Measurements from ENCODE around the gene OMP.

OMP gene, protein sequence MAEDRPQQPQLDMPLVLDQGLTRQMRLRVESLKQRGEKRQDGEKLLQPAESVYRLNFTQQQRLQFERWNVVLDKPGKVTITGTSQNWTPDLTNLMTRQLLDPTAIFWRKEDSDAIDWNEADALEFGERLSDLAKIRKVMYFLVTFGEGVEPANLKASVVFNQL

DNA sequence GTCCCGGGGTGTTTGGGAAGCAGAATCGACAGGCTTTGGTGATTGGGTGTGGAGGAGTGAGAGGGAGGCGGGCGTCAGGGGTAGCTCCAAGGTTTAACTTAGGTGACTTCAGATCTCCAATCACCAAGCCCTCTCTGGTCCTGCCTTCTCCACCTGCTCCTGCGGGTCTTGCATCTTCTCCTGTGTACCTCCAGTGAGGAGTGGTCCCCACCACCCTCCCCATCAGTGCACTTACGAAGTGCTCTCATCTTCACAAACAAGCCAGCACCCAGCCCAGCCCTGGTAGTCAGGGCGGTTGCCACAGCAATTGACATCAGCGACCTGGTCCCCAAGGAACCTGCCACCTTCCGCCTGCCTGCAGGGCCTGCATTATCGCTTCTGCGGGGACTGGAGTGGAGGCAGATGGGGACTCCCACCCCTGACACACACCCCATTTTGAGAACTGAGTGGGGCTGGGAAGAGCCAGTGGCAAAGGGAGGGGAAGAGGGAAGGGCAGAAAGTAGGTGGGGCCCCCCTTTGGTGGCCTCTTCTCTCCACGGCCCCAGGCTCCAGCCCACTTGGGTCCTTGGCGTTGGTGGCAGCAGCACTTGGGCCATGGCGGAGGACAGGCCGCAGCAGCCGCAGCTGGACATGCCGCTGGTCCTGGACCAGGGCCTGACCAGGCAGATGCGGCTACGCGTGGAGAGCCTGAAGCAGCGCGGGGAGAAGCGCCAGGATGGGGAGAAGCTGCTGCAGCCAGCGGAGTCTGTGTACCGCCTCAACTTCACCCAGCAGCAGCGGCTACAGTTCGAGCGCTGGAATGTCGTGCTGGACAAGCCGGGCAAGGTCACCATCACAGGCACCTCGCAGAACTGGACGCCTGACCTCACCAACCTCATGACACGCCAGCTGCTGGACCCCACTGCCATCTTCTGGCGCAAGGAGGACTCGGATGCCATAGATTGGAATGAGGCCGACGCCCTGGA is at the start of gene OMP:
OMP (plus strand) TSS at position 595 of the 965 bp plus-strand sequence; CDS start at position 595, 0 bp downstream.
- no peak for DNase-seq (ENCODE audit: low read depth, low spot score)
- Histone ChIP-seq H3K27ac (no peak within 1 kb of the TSS), H3K4me3 (no peak within 1 kb of the TSS), H3K9ac (ENCODE audit: insufficient read length) (no peak within 1 kb of the TSS), H3K9me3 (ENCODE audit: low read depth, low read length) (no peaks in the 10 kb centered on the region), H3K36me3 (ENCODE audit: insufficient read depth, low read length) (no peaks in the 10 kb centered on the region)
- no peak for TF ChIP-seq FOXP2 (optimal IDR thresholded peaks at IDR 0.05; ENCODE audit: control extremely low read depth, extremely low read length, insufficient read depth)
- TF ChIP-seq POLR2AphosphoS5 (IDR thresholded peaks at IDR 0.05; ENCODE audit: borderline replicate concordance, low read depth, low read length), result no peak
- no peak for TF ChIP-seq EZH2 (IDR thresholded peaks at IDR 0.05)

DNA sequence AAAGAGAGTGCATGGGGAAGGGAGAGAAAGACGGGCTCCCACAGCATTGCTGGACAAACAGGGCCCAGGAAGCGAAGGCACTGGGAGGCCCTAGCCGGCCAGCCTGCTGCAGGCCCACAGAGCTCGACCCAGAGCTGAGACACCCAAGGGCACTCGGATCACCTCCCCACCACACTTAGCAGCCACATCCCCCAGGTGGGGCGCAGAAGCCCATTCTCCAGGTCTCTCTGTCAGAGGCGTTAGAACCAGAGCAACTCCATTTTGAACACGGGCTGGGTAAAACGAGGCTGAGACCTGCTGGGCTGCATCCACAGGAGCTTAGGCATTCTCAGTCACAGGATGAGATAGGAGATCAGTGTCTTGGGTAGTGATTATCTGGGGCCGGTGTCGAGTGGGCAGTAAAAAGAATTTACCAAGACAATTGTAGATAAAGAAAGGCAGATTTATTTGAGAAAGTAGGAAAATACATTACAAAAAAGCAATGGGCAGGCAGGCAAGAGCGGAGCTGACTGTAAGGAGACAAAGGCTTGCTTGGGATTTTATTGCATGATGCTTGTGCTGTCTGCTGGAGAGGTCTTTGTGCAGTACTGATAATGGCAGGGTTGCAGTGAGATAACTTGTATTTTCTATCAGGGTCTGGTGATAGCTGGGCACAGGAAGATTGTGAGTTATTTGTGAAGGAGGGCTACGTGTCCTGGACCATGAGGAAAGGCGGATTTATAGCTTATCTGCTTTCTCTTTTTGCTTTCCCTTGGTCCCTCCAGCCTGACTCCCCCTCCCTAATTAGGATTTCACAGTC is 49.2 kb upstream of the OMP start:
- DNase-seq (ENCODE audit: low read depth, low spot score), result no peak
- H3K36me3 ChIP-seq (ENCODE audit: insufficient read depth, low read length), result no peaks in the 10 kb centered on the region
- H3K27ac ChIP-seq, result no peak overlapping the region
- H3K9ac ChIP-seq (ENCODE audit: insufficient read length), result no peak overlapping the region
- TF ChIP-seq POLR2AphosphoS5 (IDR thresholded peaks at IDR 0.05; ENCODE audit: borderline replicate concordance, low read depth, low read length), result no peak
- no peak for TF ChIP-seq EZH2 (IDR thresholded peaks at IDR 0.05)
- TF ChIP-seq FOXP2 (optimal IDR thresholded peaks at IDR 0.05; ENCODE audit: control extremely low read depth, extremely low read length, insufficient read depth), result no peak
- H3K4me3 ChIP-seq, result no peak overlapping the region
- H3K9me3 ChIP-seq (ENCODE audit: low read depth, low read length), result no peaks in the 10 kb centered on the region

DNA sequence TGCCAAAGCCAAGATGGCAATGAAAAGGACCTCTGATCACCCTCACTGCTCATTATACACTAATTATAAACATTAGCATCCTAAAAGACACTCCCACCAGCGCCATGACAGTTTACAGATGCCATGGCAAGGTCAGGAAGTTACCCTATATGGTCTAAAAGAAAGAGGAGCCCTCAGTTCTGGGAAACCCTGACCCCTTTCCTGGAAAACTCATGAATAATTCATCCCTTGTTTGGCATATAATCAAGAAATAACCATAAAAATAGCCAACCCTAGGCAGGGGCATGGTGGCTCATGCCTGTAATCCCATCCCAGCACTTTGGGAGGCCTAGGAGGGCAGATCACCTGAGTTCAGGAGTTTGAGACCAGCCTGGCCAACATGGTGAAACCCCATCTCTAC is 48.6 kb upstream of the OMP start:
- TF ChIP-seq POLR2AphosphoS5 (IDR thresholded peaks at IDR 0.05; ENCODE audit: borderline replicate concordance, low read depth, low read length), result no peak
- no peak for TF ChIP-seq EZH2 (IDR thresholded peaks at IDR 0.05)
- TF ChIP-seq FOXP2 (optimal IDR thresholded peaks at IDR 0.05; ENCODE audit: control extremely low read depth, extremely low read length, insufficient read depth), result no peak
- no peak for DNase-seq (ENCODE audit: low read depth, low spot score)
- H3K4me3 ChIP-seq, result no peak overlapping the region

DNA sequence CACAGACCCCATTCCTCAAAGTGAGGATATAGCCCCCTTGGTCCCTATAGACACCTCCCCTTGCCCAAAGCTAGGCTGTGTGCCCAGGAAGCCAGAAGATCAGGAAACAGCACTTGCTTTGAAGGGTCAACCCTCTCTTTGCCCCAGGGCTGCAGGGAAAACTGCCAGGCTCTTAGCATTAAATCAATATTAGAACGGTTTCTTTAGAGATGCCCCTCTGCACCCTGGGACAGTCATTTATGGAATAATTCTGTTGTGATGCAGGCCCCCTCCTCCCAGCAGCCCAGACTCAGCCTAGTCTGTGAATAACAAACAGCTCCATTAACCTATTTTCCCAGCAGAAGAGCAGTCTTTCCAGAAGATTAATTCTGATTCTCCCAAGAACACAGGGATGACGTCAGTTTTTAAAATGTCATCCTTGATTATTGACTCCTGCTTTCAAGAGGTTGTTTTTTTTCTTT is 47.5 kb upstream of the OMP start:
- no peak overlapping the region for H3K27ac ChIP-seq
- no peak for TF ChIP-seq FOXP2 (optimal IDR thresholded peaks at IDR 0.05; ENCODE audit: control extremely low read depth, extremely low read length, insufficient read depth)
- TF ChIP-seq POLR2AphosphoS5 (IDR thresholded peaks at IDR 0.05; ENCODE audit: borderline replicate concordance, low read depth, low read length), result no peak
- no peak for TF ChIP-seq EZH2 (IDR thresholded peaks at IDR 0.05)
- H3K4me3 ChIP-seq, result no peak overlapping the region
- no peaks in the 10 kb centered on the region for H3K9me3 ChIP-seq (ENCODE audit: low read depth, low read length)
- no peak overlapping the region for H3K9ac ChIP-seq (ENCODE audit: insufficient read length)
- H3K36me3 ChIP-seq (ENCODE audit: insufficient read depth, low read length), result no peaks in the 10 kb centered on the region
- DNase-seq (ENCODE audit: low read depth, low spot score), result no peak

More for the DNA sequence above, 48.6 kb upstream of the OMP start:
- Histone ChIP-seq H3K36me3 (ENCODE audit: insufficient read depth, low read length) (no peaks in the 10 kb centered on the region), H3K9ac (ENCODE audit: insufficient read length) (no peak overlapping the region), H3K27ac (no peak overlapping the region), H3K9me3 (ENCODE audit: low read depth, low read length) (no peaks in the 10 kb centered on the region)

GRCh38 chr11:77055913-77056312 is 46.7 kb upstream of the OMP start:
- H3K9ac ChIP-seq (ENCODE audit: insufficient read length), result no peak overlapping the region
- DNase-seq (ENCODE audit: low read depth, low spot score), result no peak
- H3K9me3 ChIP-seq (ENCODE audit: low read depth, low read length), result no peaks in the 10 kb centered on the region
- TF ChIP-seq EZH2 (IDR thresholded peaks at IDR 0.05) (no peak), FOXP2 (optimal IDR thresholded peaks at IDR 0.05; ENCODE audit: control extremely low read depth, extremely low read length, insufficient read depth) (no peak), POLR2AphosphoS5 (IDR thresholded peaks at IDR 0.05; ENCODE audit: borderline replicate concordance, low read depth, low read length) (no peak)
- no peak overlapping the region for H3K4me3 ChIP-seq
- H3K27ac ChIP-seq, result no peak overlapping the region
- H3K36me3 ChIP-seq (ENCODE audit: insufficient read depth, low read length), result no peaks in the 10 kb centered on the region

GRCh38 chr11:77056814-77057402 is 45.7 kb upstream of the OMP start:
- H3K27ac ChIP-seq, result no peak overlapping the region
- no peaks in the 10 kb centered on the region for H3K9me3 ChIP-seq (ENCODE audit: low read depth, low read length)
- H3K36me3 ChIP-seq (ENCODE audit: insufficient read depth, low read length), result no peaks in the 10 kb centered on the region
- TF ChIP-seq POLR2AphosphoS5 (IDR thresholded peaks at IDR 0.05; ENCODE audit: borderline replicate concordance, low read depth, low read length), result no peak
- TF ChIP-seq FOXP2 (optimal IDR thresholded peaks at IDR 0.05; ENCODE audit: control extremely low read depth, extremely low read length, insufficient read depth), result no peak
- TF ChIP-seq EZH2 (IDR thresholded peaks at IDR 0.05), result no peak
- H3K4me3 ChIP-seq, result no peak overlapping the region
- no peak for DNase-seq (ENCODE audit: low read depth, low spot score)
- H3K9ac ChIP-seq (ENCODE audit: insufficient read length), result no peak overlapping the region

DNA sequence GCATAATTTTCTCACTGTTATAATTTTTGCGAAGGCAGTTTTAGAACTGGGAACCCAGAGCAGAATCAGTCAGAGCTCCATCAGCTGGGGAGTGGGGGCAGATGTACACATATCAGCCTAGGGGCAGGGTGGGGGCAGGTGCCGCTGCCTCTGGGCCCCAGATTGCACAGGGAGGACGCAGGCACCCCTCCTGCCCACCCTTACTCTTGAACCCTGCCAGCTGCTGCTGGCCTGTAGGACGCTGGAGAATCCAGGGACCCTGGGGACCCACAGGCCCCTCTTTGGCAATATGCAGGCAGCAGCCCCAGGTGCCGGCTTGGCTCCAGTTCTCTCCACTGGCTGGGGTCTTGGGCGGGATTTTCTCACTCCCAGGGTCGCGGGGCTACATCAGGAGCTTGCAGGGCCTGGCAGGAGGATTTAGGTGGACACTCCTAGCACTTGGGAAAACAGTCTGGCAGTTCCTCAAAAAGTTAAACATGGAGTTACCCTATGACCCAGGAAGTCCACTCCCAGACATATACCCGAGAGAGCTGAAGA is 44.6 kb upstream of the OMP start:
- Histone ChIP-seq H3K36me3 (ENCODE audit: insufficient read depth, low read length) (no peaks in the 10 kb centered on the region), H3K9ac (ENCODE audit: insufficient read length) (no peak overlapping the region), H3K9me3 (ENCODE audit: low read depth, low read length) (no peaks in the 10 kb centered on the region), H3K4me3 (no peak overlapping the region), H3K27ac (no peak overlapping the region)
- no peak for DNase-seq (ENCODE audit: low read depth, low spot score)
- no peak for TF ChIP-seq FOXP2 (optimal IDR thresholded peaks at IDR 0.05; ENCODE audit: control extremely low read depth, extremely low read length, insufficient read depth)
- TF ChIP-seq POLR2AphosphoS5 (IDR thresholded peaks at IDR 0.05; ENCODE audit: borderline replicate concordance, low read depth, low read length), result no peak
- TF ChIP-seq EZH2 (IDR thresholded peaks at IDR 0.05), result no peak

Measured in SK-N-MC (cell line).